ENCODE results near the gene SPRN.
"Not testable (repeated sequence)": the region's sequence is repeated elsewhere in the genome, so short reads cannot be mapped to it uniquely, and the experiment has no call there.

SPRN gene

DNA sequence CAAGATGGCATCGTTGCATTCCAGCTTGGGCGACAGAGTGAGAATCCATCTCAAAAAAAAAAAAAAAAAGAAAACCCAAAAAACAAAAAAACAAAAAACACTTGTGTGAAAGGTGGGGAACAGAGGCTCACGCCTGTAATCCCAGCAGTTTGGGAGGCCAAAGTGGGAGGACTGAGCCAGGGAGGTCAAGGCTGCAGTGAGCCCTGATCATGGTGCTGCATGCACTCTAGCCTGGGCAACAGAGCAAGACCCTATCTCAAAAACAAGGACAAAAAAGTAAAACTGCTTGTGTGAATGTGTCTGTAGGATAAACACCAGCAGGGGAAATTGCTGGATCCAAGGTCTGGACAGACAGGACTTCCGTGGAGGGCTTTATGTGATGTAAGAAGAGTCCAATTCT is 40.9 kb downstream of the SPRN start:
- no peak for DNase-seq

DNA sequence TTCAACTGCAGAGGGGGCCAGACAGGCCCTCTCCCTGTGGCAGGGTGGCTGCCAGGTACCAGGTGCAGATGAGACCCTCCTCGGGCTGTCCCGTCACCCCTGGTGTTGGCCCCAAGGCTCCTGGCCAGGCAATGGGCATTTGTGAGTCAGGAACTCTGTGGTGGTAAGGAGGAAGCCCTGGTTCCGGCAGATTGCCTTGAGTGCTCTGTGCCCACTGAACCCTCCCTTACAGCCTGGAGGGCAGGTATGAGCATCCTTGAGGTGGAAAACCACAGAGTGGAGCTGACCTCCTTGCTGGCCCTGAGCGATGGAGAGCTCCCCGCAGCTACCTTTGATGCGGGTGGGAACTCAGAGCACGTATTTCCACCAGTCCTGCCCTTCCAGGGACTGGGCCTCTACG is 43.4 kb downstream of the SPRN start:
- DNase-seq, result no peak

DNA sequence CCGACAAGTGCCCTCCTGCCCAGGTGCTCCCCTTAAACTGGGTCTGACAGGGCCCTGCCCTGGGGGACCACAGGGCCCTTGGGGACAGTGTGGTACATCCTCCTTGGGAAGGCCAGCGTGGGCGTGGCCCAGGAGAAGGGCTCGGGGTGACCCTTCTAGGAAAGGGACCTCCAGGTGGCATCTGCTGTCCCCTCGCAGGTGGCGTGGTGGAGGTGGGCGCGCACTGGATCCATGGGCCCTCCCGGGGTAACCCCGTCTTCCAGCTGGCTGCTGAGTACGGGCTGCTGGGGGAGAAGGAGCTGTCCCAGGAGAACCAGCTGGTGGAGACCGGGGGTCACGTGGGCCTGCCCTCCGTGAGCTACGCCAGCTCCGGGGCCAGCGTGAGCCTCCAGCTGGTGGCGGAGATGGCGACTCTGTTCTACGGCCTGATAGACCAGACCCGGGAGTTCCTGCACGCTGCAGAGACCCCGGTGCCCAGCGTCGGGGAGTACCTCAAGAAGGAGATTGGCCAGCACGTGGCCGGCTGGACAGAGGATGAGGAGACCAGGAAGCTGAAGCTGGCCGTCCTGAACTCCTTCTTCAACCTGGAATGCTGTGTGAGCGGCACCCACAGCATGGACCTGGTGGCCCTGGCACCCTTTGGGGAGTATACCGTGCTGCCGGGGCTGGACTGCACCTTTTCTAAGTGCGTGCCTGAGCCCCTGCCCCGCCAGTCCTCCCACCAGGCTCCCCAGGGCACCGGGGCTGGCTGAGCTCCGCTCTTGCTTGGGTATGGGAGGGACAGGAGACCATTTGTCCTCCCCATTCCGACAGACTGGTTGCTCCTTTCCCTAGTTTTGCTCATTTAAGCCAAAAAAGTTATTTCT is 44.4 kb downstream of the SPRN start:
- DNase-seq, result no peak

DNA sequence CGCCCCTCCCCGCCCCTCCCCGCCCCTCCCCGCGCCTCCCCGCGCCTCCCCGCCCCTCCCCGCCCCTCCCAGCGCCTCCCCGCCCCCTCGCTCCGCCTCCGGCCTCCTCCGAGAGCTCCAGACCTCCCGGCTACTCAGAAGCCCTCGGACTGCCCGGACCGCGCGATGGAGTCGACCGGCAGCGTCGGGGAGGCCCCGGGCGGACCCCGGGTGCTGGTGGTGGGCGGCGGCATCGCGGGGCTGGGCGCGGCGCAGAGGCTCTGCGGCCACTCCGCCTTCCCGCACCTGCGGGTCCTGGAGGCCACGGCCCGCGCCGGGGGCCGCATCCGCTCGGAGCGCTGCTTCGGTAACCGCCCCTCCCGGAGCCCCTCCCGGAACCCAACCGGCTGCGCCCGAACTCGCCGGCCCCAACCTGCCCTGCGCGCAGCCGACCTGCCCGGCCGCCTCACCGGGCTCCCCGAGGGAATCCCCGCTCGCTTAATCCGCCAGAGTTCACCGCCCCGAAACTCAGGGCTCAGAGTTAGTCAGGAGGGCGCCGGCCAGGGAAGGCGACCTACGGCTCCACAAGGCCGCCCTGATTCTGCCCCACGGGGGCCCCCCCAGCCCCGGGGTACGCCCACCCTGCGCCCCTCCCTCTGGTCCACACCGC is 45.1 kb downstream of the SPRN start, which contains the start of gene PAOX:
TSS of gene PAOX (plus strand) at position 111 of the 649 bp plus-strand sequence. CDS start at position 166, 55 bp downstream.
- peak; percentile 54 to 60 for DNase-seq

DNA sequence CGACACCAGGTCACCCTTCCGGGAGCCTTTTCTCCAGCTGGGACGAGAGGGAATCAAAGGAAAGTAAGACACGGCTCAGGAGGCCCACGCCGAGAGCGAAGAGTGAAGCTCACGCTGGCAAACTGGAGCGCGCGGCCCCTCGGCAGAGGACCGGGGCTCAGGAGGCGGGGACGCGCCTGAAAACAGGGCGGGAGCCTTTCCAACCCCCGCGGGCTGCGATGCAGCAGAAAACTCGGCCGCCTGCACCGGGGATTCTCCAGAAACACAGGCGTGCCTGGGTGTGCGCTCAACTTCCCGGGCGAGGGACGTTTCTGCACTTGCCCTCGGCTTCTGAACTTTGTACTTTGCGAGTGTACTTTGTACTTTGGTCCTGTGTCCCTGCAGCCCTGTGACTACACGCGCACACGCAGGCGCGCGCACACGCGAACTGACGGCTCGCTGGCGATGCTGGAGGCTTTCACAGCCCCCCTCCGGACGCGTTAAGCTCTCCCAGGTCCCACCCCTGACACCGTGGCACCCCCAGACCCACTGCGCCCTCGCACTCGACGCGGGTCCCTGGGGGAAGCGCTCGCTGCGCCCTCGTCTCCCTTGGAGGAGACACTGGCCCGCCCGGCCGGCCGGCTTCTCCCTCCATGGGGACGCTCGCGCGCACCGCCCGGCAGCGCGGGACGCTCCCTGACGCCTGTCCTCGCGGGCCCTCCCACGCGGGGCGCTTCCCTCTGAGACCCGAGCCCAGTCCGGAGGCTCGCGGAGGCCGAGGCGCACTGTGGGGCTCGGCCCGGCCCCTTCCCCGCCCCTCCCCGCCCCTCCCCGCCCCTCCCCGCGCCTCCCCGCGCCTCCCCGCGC is 46.0 kb downstream of the SPRN start:
- peak; percentile 51 to 57 for DNase-seq

DNA sequence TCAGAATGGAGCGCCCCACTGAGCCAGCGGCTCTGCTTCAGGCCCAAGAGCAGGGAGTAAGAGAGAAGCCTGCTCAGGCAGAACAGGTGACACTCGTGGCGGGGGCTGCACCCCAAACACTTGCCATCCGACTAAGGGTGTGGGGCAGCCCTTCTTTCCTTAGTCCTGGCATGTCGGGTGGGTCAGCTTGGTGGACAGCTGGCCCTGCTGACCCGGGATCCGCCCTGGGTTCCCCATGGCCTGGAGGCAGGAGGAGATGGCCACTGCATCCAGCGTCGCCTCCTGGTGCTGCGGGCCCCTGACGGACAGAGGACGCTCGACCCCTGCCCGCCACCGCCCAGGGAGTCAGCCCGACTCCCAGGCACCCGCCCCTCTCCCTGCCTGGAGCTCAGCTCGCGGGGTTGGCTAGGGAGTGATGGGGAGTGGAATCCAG is 46.6 kb downstream of the SPRN start:
- DNase-seq, result no peak

DNA sequence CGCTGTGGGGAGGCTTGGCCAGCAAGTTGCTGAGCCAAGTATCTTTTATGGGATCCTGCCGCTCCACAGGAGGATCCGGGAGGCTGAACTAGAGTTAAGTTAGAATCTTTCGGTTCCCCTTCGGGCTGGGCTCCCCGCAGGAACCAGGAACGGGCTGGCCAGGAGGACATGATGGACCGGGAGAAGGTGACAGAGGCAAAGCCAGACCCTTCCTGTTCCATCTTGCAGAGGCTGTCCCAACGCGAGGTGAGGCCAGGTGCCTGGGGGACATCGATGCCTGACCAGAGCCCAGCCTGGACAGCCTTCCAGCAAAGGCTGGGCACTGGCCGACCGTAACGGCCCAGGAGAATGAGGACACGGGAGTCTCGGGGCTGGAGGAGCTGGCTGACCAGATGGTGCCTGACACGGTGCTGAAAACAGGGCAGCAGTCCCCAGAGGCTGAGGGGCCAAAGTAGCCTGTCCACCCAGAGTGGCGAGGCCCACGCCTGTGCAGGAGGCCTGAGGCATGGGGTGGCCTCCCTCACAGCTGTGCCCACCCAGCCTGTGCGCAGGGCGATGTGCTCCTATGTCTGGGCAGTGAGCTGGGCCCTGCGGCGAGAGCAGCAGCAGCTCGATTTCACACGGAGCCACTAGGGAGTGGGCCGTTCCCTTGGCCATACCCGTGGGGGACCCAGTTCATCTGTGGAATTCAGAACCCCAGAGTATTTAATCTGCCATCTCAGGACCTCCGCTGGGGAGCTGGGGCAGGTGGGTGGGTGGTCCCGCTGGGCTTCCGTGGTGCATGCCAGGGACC is 47.2 kb downstream of the SPRN start:
- DNase-seq, result no peak

DNA sequence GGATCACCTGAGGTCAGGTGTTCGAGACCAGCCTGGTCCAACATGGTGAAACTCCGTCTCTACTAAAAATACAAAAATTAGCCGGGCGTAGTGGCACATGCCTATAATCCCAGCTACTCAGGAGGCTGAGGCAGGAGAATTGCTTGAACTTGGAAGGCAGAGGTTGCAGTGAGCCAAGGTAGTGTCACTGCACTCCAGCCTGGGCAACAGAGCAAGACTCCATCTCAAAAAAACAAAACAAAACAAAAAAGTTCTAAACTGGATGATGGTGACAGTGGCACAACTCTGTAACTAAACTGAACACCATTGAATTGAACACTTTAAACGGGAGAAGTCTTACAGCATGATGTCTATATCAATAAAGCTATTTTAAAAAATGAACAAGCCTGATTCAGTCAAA is 48.2 kb downstream of the SPRN start:
- not testable (repeated sequence) for DNase-seq

DNA sequence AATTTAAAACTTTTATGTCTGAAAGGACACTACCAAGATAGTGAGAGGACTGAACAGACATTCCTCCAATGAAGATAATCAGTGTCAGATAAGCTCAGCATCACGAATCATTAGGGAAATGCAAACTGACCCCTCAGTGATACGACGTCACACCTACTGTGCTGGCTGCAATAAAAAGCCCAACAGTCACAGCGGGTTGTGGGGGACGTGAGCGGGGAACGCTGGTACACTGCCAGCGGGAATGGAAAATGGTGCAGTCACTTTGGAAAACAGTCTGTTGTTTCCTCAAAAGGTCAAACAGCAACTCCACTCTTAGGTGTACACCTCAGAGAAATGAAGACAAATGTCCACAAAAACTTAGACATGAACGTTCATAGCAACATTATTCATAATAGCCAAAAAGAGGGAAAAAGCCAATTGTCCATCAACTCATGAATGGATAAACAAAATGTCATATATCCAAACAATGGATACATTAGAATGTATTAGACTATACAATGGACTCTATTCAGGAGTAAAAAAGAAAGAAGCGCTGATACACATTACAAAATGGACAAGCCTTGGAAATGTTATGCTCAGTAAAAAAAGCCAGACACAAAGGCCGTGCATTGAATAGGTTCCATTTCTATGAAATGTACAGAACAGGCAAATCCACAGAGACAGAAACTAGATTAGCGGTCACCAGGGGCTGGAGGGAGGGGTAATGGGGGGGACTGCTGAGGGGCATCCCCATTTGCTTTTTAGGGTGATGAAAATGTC is 48.9 kb downstream of the SPRN start:
- no peak for DNase-seq

DNA sequence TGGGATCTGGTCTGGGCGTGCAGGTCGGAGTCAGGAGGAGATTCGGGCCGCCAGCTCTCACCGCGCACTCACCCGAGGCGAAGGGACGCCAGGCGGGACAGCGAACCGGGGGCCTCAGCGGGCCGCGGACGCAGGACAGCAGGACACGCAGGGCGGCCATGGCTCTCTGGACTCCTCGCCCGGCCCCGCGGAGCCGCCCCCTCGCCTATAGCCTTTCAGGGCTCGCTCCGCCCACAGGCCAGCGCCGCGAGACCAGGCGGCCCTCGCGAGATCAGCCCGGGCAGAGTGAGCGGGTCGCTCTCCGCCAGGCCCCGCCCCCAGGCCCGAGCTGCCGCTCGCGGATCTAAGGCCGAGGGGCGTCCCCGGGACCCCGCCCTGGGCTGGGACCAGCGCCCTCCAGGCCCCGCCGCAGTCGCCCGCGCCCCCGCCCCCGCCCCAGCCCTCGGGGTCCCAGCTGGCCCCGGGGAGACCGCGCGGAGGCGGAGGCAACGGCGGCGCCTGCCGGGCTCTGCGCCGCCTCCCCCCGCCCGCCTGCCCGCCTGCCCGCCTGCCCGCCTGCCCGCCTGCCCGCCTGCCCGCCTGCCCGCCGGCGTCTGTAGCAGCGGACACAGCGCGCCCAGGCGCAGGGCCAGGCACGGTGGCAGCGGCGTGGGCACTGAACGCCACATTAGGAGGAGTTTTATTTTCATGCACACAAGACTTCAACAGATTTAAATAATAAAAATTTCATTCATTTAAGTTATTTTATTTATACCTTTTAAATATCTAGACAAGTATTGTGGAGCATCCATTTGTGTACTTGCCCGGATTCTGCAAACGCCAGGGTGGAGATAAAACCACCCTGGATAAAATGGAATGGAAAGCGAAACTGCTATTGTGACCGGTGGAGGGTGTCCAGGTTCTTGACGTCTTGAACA is 51.0 kb downstream of the SPRN start, which contains the start of gene ECHS1:
TSS of gene ECHS1 (minus strand) at position 181 of the 917 bp plus-strand sequence. CDS start at position 160, 21 bp downstream.
- DNase-seq, result peak; percentile 90 to 97

DNA sequence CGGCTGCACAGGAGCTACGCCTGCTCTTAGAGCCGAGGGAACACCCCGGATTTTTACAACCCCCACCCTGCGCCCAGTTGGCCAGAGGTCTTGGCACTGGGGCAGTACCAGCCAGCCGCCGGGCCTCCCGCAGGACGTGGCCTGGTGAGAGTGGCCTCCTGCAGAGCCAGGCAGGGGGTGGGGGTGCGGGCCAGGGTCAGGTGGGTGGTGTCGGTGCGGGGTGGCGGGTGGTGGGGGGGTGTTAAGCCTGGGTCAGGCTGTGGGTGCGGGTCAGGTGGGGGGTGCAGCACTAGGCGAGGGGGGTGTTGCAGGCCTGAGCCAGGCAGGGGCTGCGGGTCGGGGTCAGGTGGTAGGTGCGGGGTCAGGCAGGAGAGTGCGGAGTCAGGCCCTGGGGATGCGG is 51.9 kb downstream of the SPRN start:
- no peak for DNase-seq

Data from stimulated activated CD4-positive, alpha-beta T cell treated with anti-CD3 and anti-CD28 coated beads, Interleukin-4, amount 100 ng/mL, for 4 hours (primary cell).